Neural progenitor cell (in vitro differentiated cells): ENCODE measurements around the gene RALGAPA2. TPM values are rescaled to one million over a fixed set of nuclear protein-coding genes. Genes with fewer than 3 reads are reported as not detected.

Experiments
- DNase-seq: peaks from one replicate; pipeline ENCODE4 v3.0.0-alpha.2; 2016; ENCODE audit warnings: low spot score
- H2AFZ ChIP-seq: fragments of 200-600 bp; sonication (generic); replicated peaks from 2 replicates; pipeline ENCODE4 v1.6.1; 2016; ENCODE audit warnings: antibody characterized with exemption
- H3F3A ChIP-seq: fragments of 200-600 bp; sonication (generic); 2 replicates; pipeline ENCODE4 v1.6.1; 2016; ENCODE audit warnings: antibody characterized with exemption, low read depth
- H3K27ac ChIP-seq: fragments of 200-600 bp; sonication (generic); 2 replicates; pipeline ENCODE4 v1.5.1; 2016; ENCODE audit warnings: mild to moderate bottlenecking
- H3K27me3 ChIP-seq: fragments of 200-600 bp; sonication (generic); 2 replicates; pipeline ENCODE4 v1.6.1; 2016; ENCODE audit warnings: mild to moderate bottlenecking, moderate library complexity
- H3K36me3 ChIP-seq: fragments of 200-600 bp; sonication (generic); 2 replicates; pipeline ENCODE4 v1.5.1; 2016
- H3K4me1 ChIP-seq: fragments of 200-600 bp; sonication (generic); 2 replicates; pipeline ENCODE4 v1.6.1; 2016; ENCODE audit warnings: mixed run types
- H3K4me2 ChIP-seq: fragments of 200-600 bp; sonication (generic); 2 replicates; pipeline ENCODE4 v1.6.1; 2016
- H3K4me3 ChIP-seq: fragments of 200-600 bp; sonication (generic); 2 replicates; pipeline ENCODE4 v1.5.1; 2016
- H3K79me2 ChIP-seq: fragments of 200-600 bp; sonication (generic); 2 replicates; pipeline ENCODE4 v1.6.1; 2016; ENCODE audit warnings: low read depth
- H3K9ac ChIP-seq: fragments of 200-600 bp; sonication (generic); 2 replicates; pipeline ENCODE4 v1.6.1; 2016
- H3K9me3 ChIP-seq: fragments of 200-600 bp; sonication (generic); 2 replicates; pipeline ENCODE4 v1.5.1; 2016; ENCODE audit warnings: low read depth
- H4K20me1 ChIP-seq: fragments of 200-600 bp; sonication (generic); 2 replicates; pipeline ENCODE4 v1.6.1; 2016; ENCODE audit warnings: low read depth
- H3K27ac Mint-ChIP-seq: 3 replicates; pipeline ENCODE4 v1.8.0; 2021; ENCODE audit warnings: mixed read lengths
- H3K27me3 Mint-ChIP-seq: 2 replicates; pipeline ENCODE4 v1.8.0; 2022; ENCODE audit warnings: low read depth, mild to moderate bottlenecking, inconsistent platforms, moderate library complexity, mixed read lengths; ENCODE audit not compliant: insufficient read depth
- H3K36me3 Mint-ChIP-seq: 3 replicates; pipeline ENCODE4 v1.8.0; 2021; ENCODE audit warnings: mixed read lengths
- H3K4me1 Mint-ChIP-seq: 3 replicates; pipeline ENCODE4 v1.8.0; 2021; ENCODE audit warnings: mixed read lengths
- H3K4me3 Mint-ChIP-seq: 3 replicates; pipeline ENCODE4 v1.8.0; 2021; ENCODE audit warnings: mild to moderate bottlenecking, moderate library complexity, mixed read lengths
- H3K9me3 Mint-ChIP-seq: 3 replicates; pipeline ENCODE4 v1.8.0; 2020; ENCODE audit warnings: mixed read lengths
- CTCF ChIP-seq: fragments of 200-600 bp; sonication (generic); IDR thresholded peaks from 2 replicates; pipeline ENCODE4 v1.5.1; 2017; ENCODE audit warnings: antibody characterized with exemption, mild to moderate bottlenecking
- EZH2 ChIP-seq: fragments of 200-600 bp; sonication (generic); IDR thresholded peaks from 2 replicates; pipeline ENCODE4 v1.6.1; 2017; ENCODE audit warnings: antibody characterized with exemption, mild to moderate bottlenecking, moderate library complexity
- EZH2phosphoT487 ChIP-seq: fragments of 200-600 bp; sonication (generic); IDR thresholded peaks from 2 replicates; pipeline ENCODE4 v1.6.1; 2017; ENCODE audit warnings: antibody characterized with exemption
- total RNA-seq: library from RNA; depleted of rRNA; stranded (reverse); fragments of >200 nt; gene quantifications from 2 replicates; pipeline ENCODE4 v1.2.3, GENCODE V29; 2015; ENCODE audit warnings: low replicate concordance

Gene RALGAPA2
- total RNA-seq, 1 donor from 2014 or later = 25.9 TPM

- Histone ChIP-seq H3K27me3 (no peaks in the 10 kb centered on the region), H3K27ac (no peak overlapping the region), H3K79me2 (no peaks in the 10 kb centered on the region), H3K4me1 (no peaks in the 10 kb centered on the region), H3K36me3 (peaks cover 13% of the 10 kb centered on the region), H4K20me1 (no peaks in the 10 kb centered on the region), H2AFZ (no peak overlapping the region), H3K9me3 (no peaks in the 10 kb centered on the region), H3K4me3 (no peak overlapping the region), H3K9ac (no peak overlapping the region), H3K4me2 (no peak overlapping the region), H3F3A (no peaks in the 10 kb centered on the region)
- Mint-ChIP-seq H3K27me3 (no peaks in the 10 kb centered on the region), H3K36me3 (peaks cover 41% of the 10 kb centered on the region), H3K27ac (no peak overlapping the region), H3K4me1 (no peaks in the 10 kb centered on the region), H3K4me3 (no peak overlapping the region), H3K9me3 (peaks cover 6% of the 10 kb centered on the region)
- TF ChIP-seq EZH2 (no peak), CTCF (no peak), EZH2phosphoT487 (no peak)
- no peak for DNase-seq
Observed at GRCh38 chr20:20585146-20585545, 127.3 kb downstream of the RALGAPA2 start.

GRCh38 chr20:20582734-20583133 lies 129.7 kb downstream of the RALGAPA2 start:
- DNase-seq = no peak
- H3K9ac ChIP-seq = no peak overlapping the region
- no peak overlapping the region for H2AFZ ChIP-seq
- peaks cover 6% of the 10 kb centered on the region for H3K9me3 Mint-ChIP-seq
- H3K27ac ChIP-seq = no peak overlapping the region
- no peaks in the 10 kb centered on the region for H3K27me3 Mint-ChIP-seq
- H3K79me2 ChIP-seq = no peaks in the 10 kb centered on the region
- H3K27me3 ChIP-seq = no peaks in the 10 kb centered on the region
- no peak overlapping the region for H3K4me3 Mint-ChIP-seq
- H3K9me3 ChIP-seq = no peaks in the 10 kb centered on the region
- H3K4me2 ChIP-seq = no peak overlapping the region
- no peak overlapping the region for H3K4me3 ChIP-seq
- TF ChIP-seq EZH2phosphoT487 (no peak), CTCF (no peak), EZH2 (no peak)
- no peak overlapping the region for H3K27ac Mint-ChIP-seq
- H3K36me3 ChIP-seq = peaks cover 6% of the 10 kb centered on the region
- no peaks in the 10 kb centered on the region for H4K20me1 ChIP-seq
- H3K4me1 ChIP-seq = no peaks in the 10 kb centered on the region
- H3K4me1 Mint-ChIP-seq = no peaks in the 10 kb centered on the region
- no peaks in the 10 kb centered on the region for H3F3A ChIP-seq
- peaks cover 34% of the 10 kb centered on the region for H3K36me3 Mint-ChIP-seq

- Histone ChIP-seq H2AFZ (no peak overlapping the region), H3K27ac (no peak overlapping the region), H4K20me1 (no peaks in the 10 kb centered on the region), H3K9ac (no peak overlapping the region), H3K4me3 (no peak overlapping the region), H3K4me1 (no peaks in the 10 kb centered on the region), H3K36me3 (no peaks in the 10 kb centered on the region), H3K4me2 (no peak overlapping the region), H3F3A (no peaks in the 10 kb centered on the region), H3K27me3 (no peaks in the 10 kb centered on the region), H3K9me3 (no peaks in the 10 kb centered on the region), H3K79me2 (no peaks in the 10 kb centered on the region)
- DNase-seq = no peak
- Mint-ChIP-seq H3K27me3 (no peaks in the 10 kb centered on the region), H3K4me3 (no peak overlapping the region), H3K4me1 (no peaks in the 10 kb centered on the region), H3K27ac (no peak overlapping the region), H3K9me3 (no peaks in the 10 kb centered on the region), H3K36me3 (peaks cover 18% of the 10 kb centered on the region)
- TF ChIP-seq EZH2phosphoT487 = no peak
Observed at GRCh38 chr20:20580139-20580538, 132.3 kb downstream of the RALGAPA2 start.

GRCh38 chr20:20578838-20579237 lies 133.6 kb downstream of the RALGAPA2 start:
- DNase-seq = no peak
- H3K4me3 ChIP-seq = no peak overlapping the region
- no peak overlapping the region for H3K27ac Mint-ChIP-seq
- no peak overlapping the region for H3K27ac ChIP-seq
- H3K27me3 Mint-ChIP-seq = no peaks in the 10 kb centered on the region
- no peaks in the 10 kb centered on the region for H3K79me2 ChIP-seq
- H3K27me3 ChIP-seq = no peaks in the 10 kb centered on the region
- H3K36me3 ChIP-seq = no peaks in the 10 kb centered on the region
- no peaks in the 10 kb centered on the region for H3F3A ChIP-seq
- TF ChIP-seq EZH2 (no peak), CTCF (no peak), EZH2phosphoT487 (no peak)
- H3K9ac ChIP-seq = no peak overlapping the region
- H3K9me3 ChIP-seq = no peaks in the 10 kb centered on the region
- no peaks in the 10 kb centered on the region for H3K9me3 Mint-ChIP-seq
- no peak overlapping the region for H3K4me2 ChIP-seq
- no peak overlapping the region for H3K4me3 Mint-ChIP-seq
- H3K36me3 Mint-ChIP-seq = peaks cover 17% of the 10 kb centered on the region
- no peak overlapping the region for H2AFZ ChIP-seq
- no peaks in the 10 kb centered on the region for H3K4me1 ChIP-seq
- H4K20me1 ChIP-seq = no peaks in the 10 kb centered on the region
- no peaks in the 10 kb centered on the region for H3K4me1 Mint-ChIP-seq
